GM23338 (cell line): Measurements from ENCODE around the gene UCMA. TPM values are rescaled to one million over a fixed set of nuclear protein-coding genes. Genes with fewer than 3 reads are reported as not detected.

Experiments used
- ATAC-seq: fragments of 200-7000 bp; cut with Tn5 transposase; 3 replicates; pipeline ENCODE4 v1.9.1; 2020
- DNase-seq: peaks from one replicate; pipeline ENCODE4 v3.0.0-alpha.2; 2015; ENCODE audit warnings: low spot score
- H2AFZ ChIP-seq: fragments of 200-600 bp; sonication (generic); 2 replicates; pipeline ENCODE4 v1.8.0; 2016; ENCODE audit warnings: antibody characterized with exemption, mild to moderate bottlenecking, moderate library complexity
- H3F3A ChIP-seq: fragments of 200-600 bp; sonication (generic); replicated peaks from 2 replicates; pipeline ENCODE4 v1.8.0; 2017; ENCODE audit warnings: antibody characterized with exemption, mixed run types, low read depth
- H3K27ac ChIP-seq: fragments of 200-600 bp; sonication (generic); 2 replicates; pipeline ENCODE4 v1.6.1; 2016; ENCODE audit warnings: low read depth
- H3K27me3 ChIP-seq: fragments of 200-600 bp; sonication (generic); 2 replicates; pipeline ENCODE4 v1.8.0; 2016; ENCODE audit warnings: mild to moderate bottlenecking, mixed run types, moderate library complexity; ENCODE audit not compliant: insufficient read depth
- H3K36me3 ChIP-seq: fragments of 200-600 bp; sonication (generic); 2 replicates; pipeline ENCODE4 v1.8.0; 2016; ENCODE audit warnings: mild to moderate bottlenecking; ENCODE audit not compliant: insufficient read depth
- H3K4me1 ChIP-seq: fragments of 200-600 bp; sonication (generic); 2 replicates; pipeline ENCODE4 v1.8.0; 2016; ENCODE audit warnings: mild to moderate bottlenecking, moderate library complexity; ENCODE audit not compliant: insufficient read depth
- H3K4me2 ChIP-seq: fragments of 200-600 bp; sonication (generic); 2 replicates; pipeline ENCODE4 v1.7.1; 2017; ENCODE audit warnings: mixed run types
- H3K4me3 ChIP-seq: fragments of 200-600 bp; sonication (generic); 2 replicates; pipeline ENCODE4 v1.6.1; 2016; ENCODE audit warnings: mixed run types
- H3K79me2 ChIP-seq: fragments of 200-600 bp; sonication (generic); replicated peaks from 2 replicates; pipeline ENCODE4 v1.8.0; 2017; ENCODE audit warnings: mild to moderate bottlenecking; ENCODE audit not compliant: insufficient read depth
- H3K9me2 ChIP-seq: fragments of 200-600 bp; sonication (generic); 2 replicates; pipeline ENCODE4 v1.8.0; 2017; ENCODE audit not compliant: insufficient read depth
- H4K20me1 ChIP-seq: fragments of 200-600 bp; sonication (generic); replicated peaks from 2 replicates; pipeline ENCODE4 v1.8.0; 2017; ENCODE audit warnings: mild to moderate bottlenecking; ENCODE audit not compliant: insufficient read depth
- H3K27ac Mint-ChIP-seq: 2 replicates; pipeline ENCODE4 v1.8.0; 2020; ENCODE audit warnings: inconsistent platforms, mild to moderate bottlenecking, moderate library complexity, mixed read lengths
- H3K27me3 Mint-ChIP-seq: 3 replicates; pipeline ENCODE4 v1.8.0; 2022; ENCODE audit warnings: low read depth, mild to moderate bottlenecking, moderate library complexity, mixed read lengths, inconsistent platforms; ENCODE audit not compliant: insufficient read depth, poor library complexity
- H3K36me3 Mint-ChIP-seq: 3 replicates; pipeline ENCODE4 v1.8.0; 2021; ENCODE audit warnings: low read depth, mild to moderate bottlenecking, inconsistent platforms, moderate library complexity, mixed read lengths
- H3K4me1 Mint-ChIP-seq: 3 replicates; pipeline ENCODE4 v1.8.0; 2020; ENCODE audit warnings: mild to moderate bottlenecking, inconsistent platforms, mixed read lengths
- H3K4me3 Mint-ChIP-seq: 3 replicates; pipeline ENCODE4 v1.8.0; 2021; ENCODE audit warnings: moderate library complexity, mild to moderate bottlenecking, inconsistent platforms, mixed read lengths
- H3K9me3 Mint-ChIP-seq: 3 replicates; pipeline ENCODE4 v1.8.0; 2020; ENCODE audit warnings: moderate library complexity, mild to moderate bottlenecking, inconsistent platforms, mixed read lengths
- CREB1 ChIP-seq: fragments of 250-450 bp; sonication (Bioruptor Pico); IDR thresholded peaks from 2 replicates; pipeline ENCODE4 v1.5.0; 2020; ENCODE audit warnings: low read depth, mild to moderate bottlenecking, moderate library complexity
- CTCF ChIP-seq, 2 experiments: fragments of 200-600 bp in 1 of 2; sonication (generic) in 1 of 2; conservative IDR thresholded peaks; 2 replicates each; pipeline versions ENCODE4 v1.5.1 to v1.6.1; 2016 to 2017; ENCODE audit warnings: antibody characterized with exemption in 2 of 2, low read depth in 2 of 2, mild to moderate bottlenecking in 2 of 2, moderate library complexity in 1 of 2
- ETS1 ChIP-seq: IDR thresholded peaks from 2 replicates; pipeline ENCODE4 v1.6.1; 2016; ENCODE audit warnings: antibody characterized with exemption
- JUNB ChIP-seq: IDR thresholded peaks from one replicate; pipeline ENCODE4 v1.6.1; 2016; ENCODE audit warnings: antibody characterized with exemption; ENCODE audit not compliant: unreplicated experiment
- POLR2AphosphoS5 ChIP-seq: IDR thresholded peaks from 2 replicates; pipeline ENCODE4 v1.6.1; 2016; ENCODE audit warnings: antibody characterized with exemption, low read depth
- REST ChIP-seq: IDR thresholded peaks from one replicate; pipeline ENCODE4 v1.6.1; 2018; ENCODE audit warnings: antibody characterized with exemption; ENCODE audit not compliant: unreplicated experiment
- STAT1 ChIP-seq: IDR thresholded peaks from one replicate; pipeline ENCODE4 v1.6.1; 2016; ENCODE audit warnings: antibody characterized with exemption; ENCODE audit not compliant: unreplicated experiment
- ZNF114 ChIP-seq: fragments of 250-450 bp; sonication (Bioruptor Pico); IDR thresholded peaks from 2 replicates; pipeline ENCODE4 v1.5.0; 2020; ENCODE audit warnings: mild to moderate bottlenecking, moderate library complexity
- ZNF462 ChIP-seq: fragments of 250-450 bp; sonication (Bioruptor Pico); IDR thresholded peaks from 2 replicates; pipeline ENCODE4 v1.5.0; 2020; ENCODE audit warnings: mild to moderate bottlenecking, moderate library complexity
- polyA plus RNA-seq: library from polyadenylated mRNA; unstranded; fragments of >200 nt; fragmentation: Nextera tagmentation; extraction: Ambion mirVana; gene quantifications from 2 replicates; pipeline ENCODE4 v1.2.1, GENCODE V29; 2016
- total RNA-seq: library from RNA; depleted of rRNA; stranded (reverse); fragments of >200 nt; shearing (Covaris generic); gene quantifications from 2 replicates; pipeline ENCODE4 v1.2.3, GENCODE V29; 2014

Gene UCMA
- total and polyA plus RNA-seq, 2 experiments from 2014 or later: 12.7 to 16.7 TPM

- H3K79me2 ChIP-seq: no peaks in the 10 kb centered on the region
- H3K4me3 ChIP-seq: no peak overlapping the region
- no peak overlapping the region for H3K27ac ChIP-seq
- H3K27me3 ChIP-seq: no peaks in the 10 kb centered on the region
- peaks cover 72% of the 10 kb centered on the region for H3K36me3 ChIP-seq
- H3F3A ChIP-seq: 0 out of 2 replicates have a peak, but pooled peaks cover 2% of the 10 kb centered on the region
- DNase-seq: no peak
- no peaks in the 10 kb centered on the region for H3K4me1 ChIP-seq
- TF ChIP-seq CREB1 (CRISPR knock-in tag): no peak
- TF ChIP-seq ZNF114 (CRISPR knock-in tag): no peak
- TF ChIP-seq REST: no peak
- no peak for TF ChIP-seq JUNB
- no peak for TF ChIP-seq POLR2AphosphoS5
- no peak for TF ChIP-seq STAT1
- no peak overlapping the region for H3K4me3 Mint-ChIP-seq
- H3K4me1 Mint-ChIP-seq: no peaks in the 10 kb centered on the region
- H3K9me3 Mint-ChIP-seq: peaks cover 6% of the 10 kb centered on the region; the same call in 1 of the 3 replicates
- H3K36me3 Mint-ChIP-seq: peaks cover 93% of the 10 kb centered on the region
- H2AFZ ChIP-seq: no peak overlapping the region
- H3K9me2 ChIP-seq: no peaks in the 10 kb centered on the region
- H3K4me2 ChIP-seq: no peak overlapping the region
- no peak for ATAC-seq
- H3K27me3 Mint-ChIP-seq: peaks cover 4% of the 10 kb centered on the region
- peaks cover 3% of the 10 kb centered on the region for H4K20me1 ChIP-seq
- H3K27ac Mint-ChIP-seq: no peak overlapping the region
Measured at GRCh38 chr10:13191362-13191761, 42.8 kb downstream of the UCMA start.

- H3K4me3 Mint-ChIP-seq: no peak overlapping the region
- H3K4me1 Mint-ChIP-seq: no peaks in the 10 kb centered on the region
- Histone ChIP-seq H3K27ac (no peak overlapping the region), H3K4me3 (no peak overlapping the region), H3K27me3 (no peaks in the 10 kb centered on the region), H3K79me2 (no peaks in the 10 kb centered on the region), H3K36me3 (peaks cover 74% of the 10 kb centered on the region), H2AFZ (no peak overlapping the region), H3K4me2 (no peak overlapping the region), H4K20me1 (peaks cover 3% of the 10 kb centered on the region), H3F3A (0 out of 2 replicates have a peak, but pooled peaks cover 2% of the 10 kb centered on the region), H3K9me2 (no peaks in the 10 kb centered on the region), H3K4me1 (no peaks in the 10 kb centered on the region)
- DNase-seq (no peak), ATAC-seq (no peak)
- H3K27me3 Mint-ChIP-seq: peaks cover 1% of the 10 kb centered on the region
- peaks cover 6% of the 10 kb centered on the region; the same call in 1 of the 3 replicates for H3K9me3 Mint-ChIP-seq
- H3K36me3 Mint-ChIP-seq: peaks cover 93% of the 10 kb centered on the region
- H3K27ac Mint-ChIP-seq: no peak overlapping the region
- TF ChIP-seq CREB1 (CRISPR knock-in tag) (no peak), JUNB (no peak), ZNF462 (CRISPR knock-in tag) (no peak), CTCF (conservative IDR thresholded peaks at IDR 0.05; ENCODE audit: low read depth in 2 of 2) (no peak), ETS1 (no peak)
Measured at GRCh38 chr10:13190816-13191215, 43.4 kb downstream of the UCMA start.
